Stimulated activated naive B cell treated with anti-CD40 and anti-IgM and Interleukin-4, amounts not matched to agents 10 μg/mL and 1 μg/mL and 100 μg/mL, for 72 hours (primary cell): ENCODE measurements around the gene PSTPIP1.

ENCODE experiments used
- ATAC-seq, 2 donors: fragments of 150-1000 bp; cut with Tn5 transposase; replicated peaks; 2 replicates each; pipeline ENCODE4 v1.10.0; 2021; ENCODE audit warnings: moderate library complexity in 1 of 2
- DNase-seq: peaks from one replicate; pipeline ENCODE4 v3.0.0; 2021
- H3K27ac Mint-ChIP-seq: one replicate; pipeline ENCODE4 v1.8.0; 2022; ENCODE audit warnings: mild to moderate bottlenecking, mixed read lengths
- H3K27me3 Mint-ChIP-seq, 2 donors: one replicate each; pipeline ENCODE4 v1.8.0; 2022; ENCODE audit warnings: mixed read lengths in 2 of 2
- H3K36me3 Mint-ChIP-seq, 2 donors: one replicate each; pipeline ENCODE4 v1.8.0; 2022; ENCODE audit warnings: mixed read lengths in 2 of 2, mild to moderate bottlenecking in 1 of 2
- H3K4me1 Mint-ChIP-seq, 2 donors: one replicate each; pipeline ENCODE4 v1.8.0; 2022; ENCODE audit warnings: mixed read lengths in 2 of 2, mild to moderate bottlenecking in 1 of 2
- H3K4me3 Mint-ChIP-seq, 2 donors: one replicate each; pipeline ENCODE4 v1.8.0; 2022; ENCODE audit warnings: mild to moderate bottlenecking in 2 of 2, mixed read lengths in 2 of 2, moderate library complexity in 1 of 2
- H3K9me3 Mint-ChIP-seq, 2 donors: one replicate each; pipeline ENCODE4 v1.8.0; 2022; ENCODE audit warnings: mixed read lengths in 2 of 2, mild to moderate bottlenecking in 1 of 2

The PSTPIP1 gene

GRCh38 chr15:77039217-77039533, 44.2 kb downstream of the PSTPIP1 start:
- ATAC-seq: no peak
- peaks cover 46 to 70% of the 10 kb centered on the region in 2 donors for H3K36me3 Mint-ChIP-seq

GRCh38 chr15:77039848-77040247, 44.9 kb downstream of the PSTPIP1 start:
- Mint-ChIP-seq H3K27me3 (no peaks in the 10 kb centered on the region), H3K27ac (no peak overlapping the region), H3K4me3 (no peak overlapping the region), H3K36me3 (peaks cover 46 to 70% of the 10 kb centered on the region in 2 donors), H3K4me1 (peaks cover 31 to 45% of the 10 kb centered on the region in 2 donors), H3K9me3 (peaks cover 2 to 4% of the 10 kb centered on the region in 2 donors)
- DNase-seq (no peak), ATAC-seq (no peak)

More at GRCh38 chr15:77039217-77039533, 44.2 kb downstream of the PSTPIP1 start:
- Mint-ChIP-seq H3K27ac (no peak overlapping the region), H3K9me3 (peaks cover 2 to 4% of the 10 kb centered on the region in 2 donors), H3K4me3 (no peak overlapping the region), H3K4me1 (peaks cover 32 to 42% of the 10 kb centered on the region in 2 donors), H3K27me3 (no peaks in the 10 kb centered on the region)
- DNase-seq: no peak

GRCh38 chr15:77040673-77041072, 45.7 kb downstream of the PSTPIP1 start:
- no peaks in the 10 kb centered on the region for H3K27me3 Mint-ChIP-seq
- ATAC-seq (peak; percentile 21 to 29), DNase-seq (no peak)
- peaks cover 2 to 4% of the 10 kb centered on the region in 2 donors for H3K9me3 Mint-ChIP-seq
- peak overlapping the region; percentile 72 for H3K27ac Mint-ChIP-seq
- no peak overlapping the region for H3K4me3 Mint-ChIP-seq
- H3K4me1 Mint-ChIP-seq: peaks cover 38 to 50% of the 10 kb centered on the region in 2 donors
- peaks cover 54 to 77% of the 10 kb centered on the region in 2 donors for H3K36me3 Mint-ChIP-seq

GRCh38 chr15:77042245-77042919, 47.5 kb downstream of the PSTPIP1 start:
- Mint-ChIP-seq H3K27me3 (no peaks in the 10 kb centered on the region), H3K27ac (peak overlapping the region; percentile 32), H3K36me3 (peaks cover 43 to 72% of the 10 kb centered on the region in 2 donors), H3K9me3 (peaks cover 1 to 2% of the 10 kb centered on the region in 2 donors), H3K4me3 (no peak overlapping the region), H3K4me1 (peaks cover 34 to 41% of the 10 kb centered on the region in 2 donors)
- ATAC-seq: no peak
- DNase-seq: no peak

- Mint-ChIP-seq H3K4me3 (no peak overlapping the region), H3K27ac (peak overlapping the region; percentile 72)
These were observed 48.3 kb downstream of the PSTPIP1 start for GRCh38 chr15:77042955-77043920.

GRCh38 chr15:77044228-77045042, 49.5 kb downstream of the PSTPIP1 start:
- no peak for DNase-seq
- Mint-ChIP-seq H3K9me3 (no peaks in the 10 kb centered on the region), H3K4me1 (peaks cover 28 to 35% of the 10 kb centered on the region in 2 donors), H3K27me3 (no peaks in the 10 kb centered on the region), H3K4me3 (no peak overlapping the region), H3K36me3 (peaks cover 42 to 68% of the 10 kb centered on the region in 2 donors), H3K27ac (peak overlapping the region; percentile 47)
- no peak for ATAC-seq

More at GRCh38 chr15:77042955-77043920, 48.3 kb downstream of the PSTPIP1 start:
- H3K36me3 Mint-ChIP-seq: peaks cover 36 to 69% of the 10 kb centered on the region in 2 donors
- H3K27me3 Mint-ChIP-seq: no peaks in the 10 kb centered on the region
- DNase-seq (no peak), ATAC-seq (no peak)
- H3K4me1 Mint-ChIP-seq: peaks cover 32 to 35% of the 10 kb centered on the region in 2 donors
- H3K9me3 Mint-ChIP-seq: no peaks in the 10 kb centered on the region

- no peaks in the 10 kb centered on the region for H3K9me3 Mint-ChIP-seq
- peaks cover 24 to 28% of the 10 kb centered on the region in 2 donors for H3K4me1 Mint-ChIP-seq
- no peak overlapping the region for H3K27ac Mint-ChIP-seq
- peaks cover 40 to 64% of the 10 kb centered on the region in 2 donors for H3K36me3 Mint-ChIP-seq
- no peak overlapping the region for H3K4me3 Mint-ChIP-seq
- DNase-seq (no peak), ATAC-seq (no peak)
- no peaks in the 10 kb centered on the region for H3K27me3 Mint-ChIP-seq
These were observed 51.1 kb downstream of the PSTPIP1 start for GRCh38 chr15:77045985-77046384.

GRCh38 chr15:77046704-77047412, 51.9 kb downstream of the PSTPIP1 start:
- H3K4me3 Mint-ChIP-seq: no peak overlapping the region
- no peaks in the 10 kb centered on the region for H3K9me3 Mint-ChIP-seq
- no peaks in the 10 kb centered on the region for H3K27me3 Mint-ChIP-seq
- ATAC-seq (no peak), DNase-seq (no peak)
- H3K4me1 Mint-ChIP-seq: peaks cover 20 to 24% of the 10 kb centered on the region in 2 donors
- H3K27ac Mint-ChIP-seq: no peak overlapping the region
- H3K36me3 Mint-ChIP-seq: peaks cover 34 to 64% of the 10 kb centered on the region in 2 donors

GRCh38 chr15:77048135-77048876, 53.4 kb downstream of the PSTPIP1 start:
- Mint-ChIP-seq H3K4me1 (peaks cover 14 to 16% of the 10 kb centered on the region in 2 donors), H3K27ac (no peak overlapping the region), H3K36me3 (peaks cover 29 to 59% of the 10 kb centered on the region in 2 donors), H3K9me3 (no peaks in the 10 kb centered on the region), H3K27me3 (no peaks in the 10 kb centered on the region), H3K4me3 (no peak overlapping the region)
- DNase-seq: no peak
- no peak for ATAC-seq

- no peaks in the 10 kb centered on the region for H3K27me3 Mint-ChIP-seq
- peaks cover 16 to 32% of the 10 kb centered on the region in 2 donors for H3K4me1 Mint-ChIP-seq
- H3K9me3 Mint-ChIP-seq: no peaks in the 10 kb centered on the region
- H3K27ac Mint-ChIP-seq: no peak overlapping the region
- DNase-seq: no peak
- no peak overlapping the region for H3K4me3 Mint-ChIP-seq
- no peak for ATAC-seq
- H3K36me3 Mint-ChIP-seq: peaks cover 20 to 46% of the 10 kb centered on the region in 2 donors
These were observed 57.6 kb downstream of the PSTPIP1 start for GRCh38 chr15:77052556-77052955.

- Mint-ChIP-seq H3K9me3 (no peaks in the 10 kb centered on the region), H3K27ac (no peak overlapping the region), H3K27me3 (no peaks in the 10 kb centered on the region), H3K4me1 (peaks cover 27 to 43% of the 10 kb centered on the region in 2 donors), H3K36me3 (peaks cover 18 to 46% of the 10 kb centered on the region in 2 donors), H3K4me3 (no peak overlapping the region)
- DNase-seq: no peak
- ATAC-seq: no peak
These were observed 58.8 kb downstream of the PSTPIP1 start for GRCh38 chr15:77053709-77054108.

GRCh38 chr15:77057072-77057471, 62.1 kb downstream of the PSTPIP1 start:
- H3K27ac Mint-ChIP-seq: no peak overlapping the region
- no peaks in the 10 kb centered on the region for H3K9me3 Mint-ChIP-seq
- no peak for ATAC-seq
- H3K36me3 Mint-ChIP-seq: peaks cover 11 to 31% of the 10 kb centered on the region in 2 donors
- H3K27me3 Mint-ChIP-seq: no peaks in the 10 kb centered on the region
- DNase-seq: no peak
- no peak overlapping the region for H3K4me3 Mint-ChIP-seq
- peaks cover 44 to 72% of the 10 kb centered on the region in 2 donors for H3K4me1 Mint-ChIP-seq

GRCh38 chr15:77057685-77058084, 62.8 kb downstream of the PSTPIP1 start:
- DNase-seq (no peak), ATAC-seq (no peak)
- H3K4me1 Mint-ChIP-seq: peaks cover 45 to 77% of the 10 kb centered on the region in 2 donors
- H3K27me3 Mint-ChIP-seq: no peaks in the 10 kb centered on the region
- no peaks in the 10 kb centered on the region for H3K9me3 Mint-ChIP-seq
- H3K36me3 Mint-ChIP-seq: peaks cover 8 to 28% of the 10 kb centered on the region in 2 donors
- H3K4me3 Mint-ChIP-seq: no peak overlapping the region
- H3K27ac Mint-ChIP-seq: no peak overlapping the region
